HG03025 (cell line): ENCODE measurements around the gene JOSD1.

Experiments
- ATAC-seq: cut with Tn5 transposase; IDR thresholded peaks from one replicate; pipeline ENCODE4 v1.9.1; 2021; ENCODE audit warnings: mild to moderate bottlenecking, moderate library complexity; ENCODE audit not compliant: unreplicated experiment, low FRiP score

JOSD1 gene

GRCh38 chr22:38733724-38734381 is 33.1 kb upstream of the JOSD1 start:
- no peak for ATAC-seq

GRCh38 chr22:38733329-38733723 is 32.6 kb upstream of the JOSD1 start:
- no peak for ATAC-seq

GRCh38 chr22:38732251-38732815 is 31.6 kb upstream of the JOSD1 start:
- ATAC-seq = no peak

- no peak for ATAC-seq
Measured at GRCh38 chr22:38731703-38732161, 31.0 kb upstream of the JOSD1 start.

GRCh38 chr22:38730411-38730871 is 29.7 kb upstream of the JOSD1 start:
- ATAC-seq = no peak

GRCh38 chr22:38729946-38730345 is 29.2 kb upstream of the JOSD1 start:
- no peak for ATAC-seq

GRCh38 chr22:38728871-38729796 is 28.4 kb upstream of the JOSD1 start:
- no peak for ATAC-seq

GRCh38 chr22:38727530-38728451 is 27.0 kb upstream of the JOSD1 start:
- no peak for ATAC-seq

GRCh38 chr22:38727123-38727522 is 26.4 kb upstream of the JOSD1 start:
- no peak for ATAC-seq

- no peak for ATAC-seq
Measured at GRCh38 chr22:38725900-38726655, 25.3 kb upstream of the JOSD1 start.

- no peak for ATAC-seq
Measured at GRCh38 chr22:38724926-38725571, 24.3 kb upstream of the JOSD1 start.

GRCh38 chr22:38724176-38724575 is 23.4 kb upstream of the JOSD1 start:
- no peak for ATAC-seq

GRCh38 chr22:38721551-38721950 is 20.8 kb upstream of the JOSD1 start:
- ATAC-seq = no peak

GRCh38 chr22:38720350-38720749 is 19.6 kb upstream of the JOSD1 start:
- no peak for ATAC-seq

GRCh38 chr22:38719196-38719595 is 18.5 kb upstream of the JOSD1 start:
- ATAC-seq = no peak

- ATAC-seq = no peak
Measured at GRCh38 chr22:38718414-38718813, 17.7 kb upstream of the JOSD1 start.

GRCh38 chr22:38717244-38717643 is 16.5 kb upstream of the JOSD1 start:
- no peak for ATAC-seq

- ATAC-seq = no peak
Measured at GRCh38 chr22:38716826-38717225, 16.1 kb upstream of the JOSD1 start.

GRCh38 chr22:38716271-38716670 is 15.5 kb upstream of the JOSD1 start:
- ATAC-seq = no peak
